ENCODE data around the gene HAL. TPM values are rescaled to one million over a fixed set of nuclear protein-coding genes. Genes with fewer than 3 reads are reported as not detected.

HAL gene
- total and polyA plus RNA-seq, 2 donors (not counting 1 experiment from before 2014, with no cell fraction given), result 1.3 to 4.8 TPM

- H3K4me1 ChIP-seq (ENCODE audit: control insufficient read depth in 2 of 2, insufficient read depth in 2 of 2, low read length in 2 of 2), result no peaks in the 10 kb centered on the region
- H3K4me3 Mint-ChIP-seq, result no peak overlapping the region
- no peak overlapping the region for H3K27ac ChIP-seq (ENCODE audit: low read length in 2 of 2)
- TF ChIP-seq, protein P1, sequence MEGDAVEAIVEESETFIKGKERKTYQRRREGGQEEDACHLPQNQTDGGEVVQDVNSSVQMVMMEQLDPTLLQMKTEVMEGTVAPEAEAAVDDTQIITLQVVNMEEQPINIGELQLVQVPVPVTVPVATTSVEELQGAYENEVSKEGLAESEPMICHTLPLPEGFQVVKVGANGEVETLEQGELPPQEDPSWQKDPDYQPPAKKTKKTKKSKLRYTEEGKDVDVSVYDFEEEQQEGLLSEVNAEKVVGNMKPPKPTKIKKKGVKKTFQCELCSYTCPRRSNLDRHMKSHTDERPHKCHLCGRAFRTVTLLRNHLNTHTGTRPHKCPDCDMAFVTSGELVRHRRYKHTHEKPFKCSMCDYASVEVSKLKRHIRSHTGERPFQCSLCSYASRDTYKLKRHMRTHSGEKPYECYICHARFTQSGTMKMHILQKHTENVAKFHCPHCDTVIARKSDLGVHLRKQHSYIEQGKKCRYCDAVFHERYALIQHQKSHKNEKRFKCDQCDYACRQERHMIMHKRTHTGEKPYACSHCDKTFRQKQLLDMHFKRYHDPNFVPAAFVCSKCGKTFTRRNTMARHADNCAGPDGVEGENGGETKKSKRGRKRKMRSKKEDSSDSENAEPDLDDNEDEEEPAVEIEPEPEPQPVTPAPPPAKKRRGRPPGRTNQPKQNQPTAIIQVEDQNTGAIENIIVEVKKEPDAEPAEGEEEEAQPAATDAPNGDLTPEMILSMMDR (IDR thresholded peaks at IDR 0.05), result no peak
- TF ChIP-seq EZH2 (IDR thresholded peaks at IDR 0.05; ENCODE audit: borderline replicate concordance, insufficient read depth, low read depth, low read length, poor library complexity, severe bottlenecking), result no peak
- no peaks in the 10 kb centered on the region for H3K27me3 Mint-ChIP-seq
- ATAC-seq (ENCODE audit: low read depth) (no peak), DNase-seq (no peak)
- no peaks in the 10 kb centered on the region for H3K79me2 ChIP-seq (ENCODE audit: control insufficient read depth, insufficient read depth, low read length)
- H3K9me3 ChIP-seq (ENCODE audit: control extremely low read depth in 1 of 3, control insufficient read depth in 2 of 3, insufficient read depth in 1 of 3, low read length in 2 of 3), result no peaks in the 10 kb centered on the region
- ChIA-PET CTCF (no interaction called here), POLR2A (no interaction called here)
- H3K9me3 Mint-ChIP-seq (ENCODE audit: insufficient read depth), result no peaks in the 10 kb centered on the region
- no peak overlapping the region for H2AFZ ChIP-seq (ENCODE audit: insufficient read depth, low read depth, low read length, poor library complexity, severe bottlenecking)
- no peak overlapping the region for H3K27ac Mint-ChIP-seq
- peaks cover 0 to 2% of the 10 kb centered on the region in 2 experiments for H3K36me3 ChIP-seq (replicated peaks in 1 of 2; ENCODE audit: control extremely low read depth in 1 of 2, control insufficient read depth in 1 of 2, extremely low read depth in 1 of 2, insufficient read depth in 2 of 2, low read length in 1 of 2)
- H3K4me1 Mint-ChIP-seq, result no peaks in the 10 kb centered on the region
- no peak overlapping the region for H3K4me2 ChIP-seq (replicated peaks; ENCODE audit: low read depth, low read length, poor library complexity, severe bottlenecking)
- no peaks in the 10 kb centered on the region for H3K27me3 ChIP-seq (replicated peaks in 1 of 4; ENCODE audit: control extremely low read depth in 1 of 4, control insufficient read depth in 3 of 4, insufficient read depth in 4 of 4, low read length in 3 of 4)
- no peaks in the 10 kb centered on the region for H4K20me1 ChIP-seq (ENCODE audit: control insufficient read depth, insufficient read depth, low read length, poor library complexity, severe bottlenecking)
- intact Hi-C loops (cut with micrococcal nuclease), result no loop called here
- H3K9ac ChIP-seq (ENCODE audit: low read length), result no peak overlapping the region
- 86% methylated on average over 1 of the region's 1 CpG for WGBS (ENCODE audit: insufficient coverage)
- no peak overlapping the region for H3K4me3 ChIP-seq (ENCODE audit: control extremely low read depth in 1 of 5, extremely low read depth in 1 of 5, insufficient read depth in 1 of 5, low read depth in 2 of 5, low read length in 4 of 5)
Observed at GRCh38 chr12:95982602-95983001, 13.5 kb downstream of the HAL start.

DNA sequence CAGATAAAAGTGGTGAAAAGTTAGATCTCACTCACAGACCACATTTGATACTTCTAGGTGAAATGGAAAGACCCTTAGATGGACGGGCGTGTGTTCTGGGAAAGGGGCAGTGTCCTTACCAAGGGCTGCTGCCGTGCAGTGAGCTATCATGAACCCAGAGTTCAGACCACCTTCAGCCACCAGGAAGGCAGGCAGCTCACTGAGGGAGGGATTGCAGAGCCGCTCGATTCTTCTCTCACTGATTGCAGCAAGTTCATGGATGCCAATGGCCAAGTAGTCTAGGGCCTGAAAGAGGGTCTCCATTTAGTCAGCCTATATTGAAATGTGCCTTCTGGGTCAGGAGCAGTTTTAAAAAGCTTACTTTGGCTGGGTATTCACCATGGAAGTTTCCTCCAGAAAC, 15.7 kb downstream of the HAL start:
- DNase-seq (no peak), ATAC-seq (ENCODE audit: low read depth) (no peak)
- Histone ChIP-seq H3K27me3 (replicated peaks in 1 of 4; ENCODE audit: control extremely low read depth in 1 of 4, control insufficient read depth in 3 of 4, insufficient read depth in 4 of 4, low read length in 3 of 4) (no peaks in the 10 kb centered on the region), H3K4me2 (replicated peaks; ENCODE audit: low read depth, low read length, poor library complexity, severe bottlenecking) (no peak overlapping the region), H3K9ac (ENCODE audit: low read length) (no peak overlapping the region), H3K4me1 (ENCODE audit: control insufficient read depth in 2 of 2, insufficient read depth in 2 of 2, low read length in 2 of 2) (no peaks in the 10 kb centered on the region), H3K79me2 (ENCODE audit: control insufficient read depth, insufficient read depth, low read length) (no peaks in the 10 kb centered on the region), H3K36me3 (replicated peaks in 1 of 2; ENCODE audit: control extremely low read depth in 1 of 2, control insufficient read depth in 1 of 2, extremely low read depth in 1 of 2, insufficient read depth in 2 of 2, low read length in 1 of 2) (peaks cover 0 to 2% of the 10 kb centered on the region in 2 experiments), H2AFZ (ENCODE audit: insufficient read depth, low read depth, low read length, poor library complexity, severe bottlenecking) (no peak overlapping the region), H3K9me3 (ENCODE audit: control extremely low read depth in 1 of 3, control insufficient read depth in 2 of 3, insufficient read depth in 1 of 3, low read length in 2 of 3) (no peaks in the 10 kb centered on the region), H3K4me3 (ENCODE audit: control extremely low read depth in 1 of 5, extremely low read depth in 1 of 5, insufficient read depth in 1 of 5, low read depth in 2 of 5, low read length in 4 of 5) (no peak overlapping the region), H3K27ac (ENCODE audit: low read length in 2 of 2) (no peak overlapping the region), H4K20me1 (ENCODE audit: control insufficient read depth, insufficient read depth, low read length, poor library complexity, severe bottlenecking) (no peaks in the 10 kb centered on the region)
- Mint-ChIP-seq H3K4me1 (no peaks in the 10 kb centered on the region), H3K27me3 (no peaks in the 10 kb centered on the region), H3K27ac (no peak overlapping the region), H3K4me3 (no peak overlapping the region), H3K9me3 (ENCODE audit: insufficient read depth) (no peaks in the 10 kb centered on the region)
- intact Hi-C loops (cut with micrococcal nuclease), result no loop called here
- CTCF ChIA-PET, result interaction anchor here (1.0 to 1.3 kb wide), 2 partner anchors 13 to 18 kb away, joined by 3 read pairs; no protein-coding TSS in a partner anchor
- POLR2A ChIA-PET, result no interaction called here
- 95% methylated on average over 5 of the region's 5 CpGs for WGBS (ENCODE audit: insufficient coverage)
- TF ChIP-seq EZH2 (IDR thresholded peaks at IDR 0.05; ENCODE audit: borderline replicate concordance, insufficient read depth, low read depth, low read length, poor library complexity, severe bottlenecking), result no peak
- TF ChIP-seq, protein P1 (IDR thresholded peaks at IDR 0.05), result no peak
